Vagina (tissue), 2 donors: ENCODE results near the gene BRD8. TPM values are rescaled to one million over a fixed set of nuclear protein-coding genes. Genes with fewer than 3 reads are reported as not detected.

Experiments used
- DNase-seq, 2 donors: peaks; one replicate each; pipeline ENCODE4 v3.0.0-alpha.2; 2017; ENCODE audit errors: extremely low spot score in 2 of 2
- H3K27ac ChIP-seq: fragments of 200-600 bp; sonication (generic); one replicate; pipeline ENCODE4 v1.5.1; 2019
- H3K27me3 ChIP-seq: fragments of 200-600 bp; sonication (generic); one replicate; pipeline ENCODE4 v1.5.1; 2019
- H3K36me3 ChIP-seq, 2 donors: fragments of 200-600 bp; sonication (generic); one replicate each; pipeline ENCODE4 v1.5.1; 2017 to 2019
- H3K4me1 ChIP-seq: fragments of 200-600 bp; sonication (generic); one replicate; pipeline ENCODE4 v1.5.1; 2019
- H3K4me3 ChIP-seq, 2 donors: fragments of 200-600 bp; sonication (generic); 1 replicate in 1 of 2; 2 replicates in 1 of 2; pipeline ENCODE4 v1.5.1; 2016 to 2019
- H3K9me3 ChIP-seq: fragments of 200-600 bp; sonication (generic); one replicate; pipeline ENCODE4 v1.5.1; 2019
- POLR2A ChIP-seq, 2 donors: fragments of 450-650 bp; IDR thresholded peaks; one replicate each; pipeline ENCODE4 v1.6.1; 2017; ENCODE audit warnings: antibody characterized with exemption in 2 of 2, mild to moderate bottlenecking in 2 of 2, moderate library complexity in 2 of 2
- POLR2AphosphoS5 ChIP-seq, 2 donors: sonication (generic); formaldehyde crosslinking; IDR thresholded peaks; one replicate each; pipeline ENCODE4 v1.9.0; 2017; ENCODE audit warnings: antibody characterized with exemption in 2 of 2, mild to moderate bottlenecking in 2 of 2, low read depth in 1 of 2; ENCODE audit not compliant: insufficient read depth in 1 of 2
- intact Hi-C: fragments of 100-400 bp; cut with DNase I; formaldehyde crosslinking; loops from one replicate; pipeline ENCODE4 v1.15.1; 2023
- total RNA-seq: library from RNA; depleted of rRNA; stranded (reverse); fragments of >200 nt; gene quantifications from one replicate; pipeline ENCODE4 v1.2.3, GENCODE V29; 2016
- TF ChIP-seq, protein P1 (sequence below), 3 experiments: fragments of 450-650 bp in 2 of 3; fragments of 200-600 bp in 1 of 3; sonication (generic) in 1 of 3; IDR thresholded peaks; one replicate each; pipeline ENCODE4 v1.5.1; 2017 to 2019; ENCODE audit warnings: antibody characterized with exemption in 3 of 3, mild to moderate bottlenecking in 2 of 3, moderate library complexity in 2 of 3

The BRD8 gene, protein sequence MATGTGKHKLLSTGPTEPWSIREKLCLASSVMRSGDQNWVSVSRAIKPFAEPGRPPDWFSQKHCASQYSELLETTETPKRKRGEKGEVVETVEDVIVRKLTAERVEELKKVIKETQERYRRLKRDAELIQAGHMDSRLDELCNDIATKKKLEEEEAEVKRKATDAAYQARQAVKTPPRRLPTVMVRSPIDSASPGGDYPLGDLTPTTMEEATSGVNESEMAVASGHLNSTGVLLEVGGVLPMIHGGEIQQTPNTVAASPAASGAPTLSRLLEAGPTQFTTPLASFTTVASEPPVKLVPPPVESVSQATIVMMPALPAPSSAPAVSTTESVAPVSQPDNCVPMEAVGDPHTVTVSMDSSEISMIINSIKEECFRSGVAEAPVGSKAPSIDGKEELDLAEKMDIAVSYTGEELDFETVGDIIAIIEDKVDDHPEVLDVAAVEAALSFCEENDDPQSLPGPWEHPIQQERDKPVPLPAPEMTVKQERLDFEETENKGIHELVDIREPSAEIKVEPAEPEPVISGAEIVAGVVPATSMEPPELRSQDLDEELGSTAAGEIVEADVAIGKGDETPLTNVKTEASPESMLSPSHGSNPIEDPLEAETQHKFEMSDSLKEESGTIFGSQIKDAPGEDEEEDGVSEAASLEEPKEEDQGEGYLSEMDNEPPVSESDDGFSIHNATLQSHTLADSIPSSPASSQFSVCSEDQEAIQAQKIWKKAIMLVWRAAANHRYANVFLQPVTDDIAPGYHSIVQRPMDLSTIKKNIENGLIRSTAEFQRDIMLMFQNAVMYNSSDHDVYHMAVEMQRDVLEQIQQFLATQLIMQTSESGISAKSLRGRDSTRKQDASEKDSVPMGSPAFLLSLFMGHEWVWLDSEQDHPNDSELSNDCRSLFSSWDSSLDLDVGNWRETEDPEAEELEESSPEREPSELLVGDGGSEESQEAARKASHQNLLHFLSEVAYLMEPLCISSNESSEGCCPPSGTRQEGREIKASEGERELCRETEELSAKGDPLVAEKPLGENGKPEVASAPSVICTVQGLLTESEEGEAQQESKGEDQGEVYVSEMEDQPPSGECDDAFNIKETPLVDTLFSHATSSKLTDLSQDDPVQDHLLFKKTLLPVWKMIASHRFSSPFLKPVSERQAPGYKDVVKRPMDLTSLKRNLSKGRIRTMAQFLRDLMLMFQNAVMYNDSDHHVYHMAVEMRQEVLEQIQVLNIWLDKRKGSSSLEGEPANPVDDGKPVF
- 34.6 TPM for total RNA-seq

DNA sequence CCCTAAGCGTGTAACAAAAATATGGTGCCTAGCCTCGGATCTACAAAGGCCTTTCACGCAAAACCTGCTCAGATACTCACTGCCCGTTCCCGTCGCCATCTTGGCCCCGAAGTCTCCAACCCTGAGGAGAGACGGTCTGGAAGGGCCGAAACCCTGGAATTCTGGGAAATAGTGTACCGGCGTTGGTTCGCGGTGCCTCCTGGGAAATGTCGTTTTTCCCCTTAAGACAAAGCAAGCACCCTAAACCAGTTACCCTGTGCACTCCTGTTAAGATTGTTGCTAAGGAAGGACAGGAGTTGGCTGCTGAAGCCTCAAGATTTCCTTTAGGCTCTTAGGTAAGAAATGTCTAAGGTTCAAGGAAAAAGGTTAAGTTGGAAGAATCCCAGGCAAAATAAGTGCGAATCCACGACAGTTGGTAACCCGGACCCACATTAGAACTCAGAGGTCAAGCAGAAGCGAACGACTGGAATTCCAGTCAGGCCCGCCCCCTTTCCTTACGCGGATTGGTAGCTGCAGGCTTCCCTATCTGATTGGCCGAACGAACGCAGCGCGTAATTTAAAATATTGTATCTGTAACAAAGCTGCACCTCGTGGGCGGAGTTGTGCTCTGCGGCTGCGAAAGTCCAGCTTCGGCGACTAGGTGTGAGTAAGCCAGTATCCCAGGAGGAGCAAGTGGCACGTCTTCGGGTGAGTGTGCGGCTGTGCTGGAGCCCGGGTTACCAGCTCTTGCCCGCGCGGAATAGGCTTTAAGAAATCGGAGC is at the start of gene BRD8, which contains the start of gene KIF20A:
Gene BRD8, minus strand, starts transcription at position 115 of the 761 bp plus-strand sequence. Its CDS starts 16 bp downstream, at position 99.
Gene KIF20A, plus strand, starts transcription at position 597 of the 761 bp plus-strand sequence. CDS start 569 bp downstream, outside the sequence.
- TF ChIP-seq POLR2AphosphoS5 (IDR thresholded peaks at IDR 0.05; ENCODE audit: insufficient read depth in 1 of 2, low read depth in 1 of 2) (peak; percentile 60 to 99), POLR2A (IDR thresholded peaks at IDR 0.05) (peak in 1 of 2 donors; percentile 22)
- TF ChIP-seq, protein P1, sequence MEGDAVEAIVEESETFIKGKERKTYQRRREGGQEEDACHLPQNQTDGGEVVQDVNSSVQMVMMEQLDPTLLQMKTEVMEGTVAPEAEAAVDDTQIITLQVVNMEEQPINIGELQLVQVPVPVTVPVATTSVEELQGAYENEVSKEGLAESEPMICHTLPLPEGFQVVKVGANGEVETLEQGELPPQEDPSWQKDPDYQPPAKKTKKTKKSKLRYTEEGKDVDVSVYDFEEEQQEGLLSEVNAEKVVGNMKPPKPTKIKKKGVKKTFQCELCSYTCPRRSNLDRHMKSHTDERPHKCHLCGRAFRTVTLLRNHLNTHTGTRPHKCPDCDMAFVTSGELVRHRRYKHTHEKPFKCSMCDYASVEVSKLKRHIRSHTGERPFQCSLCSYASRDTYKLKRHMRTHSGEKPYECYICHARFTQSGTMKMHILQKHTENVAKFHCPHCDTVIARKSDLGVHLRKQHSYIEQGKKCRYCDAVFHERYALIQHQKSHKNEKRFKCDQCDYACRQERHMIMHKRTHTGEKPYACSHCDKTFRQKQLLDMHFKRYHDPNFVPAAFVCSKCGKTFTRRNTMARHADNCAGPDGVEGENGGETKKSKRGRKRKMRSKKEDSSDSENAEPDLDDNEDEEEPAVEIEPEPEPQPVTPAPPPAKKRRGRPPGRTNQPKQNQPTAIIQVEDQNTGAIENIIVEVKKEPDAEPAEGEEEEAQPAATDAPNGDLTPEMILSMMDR (IDR thresholded peaks at IDR 0.05): no peak
- Histone ChIP-seq H3K4me1 (peaks cover 25% of the 10 kb centered on the region), H3K27ac (peak within 1 kb of the TSS; percentile 86), H3K4me3 (peak within 1 kb of the TSS; percentile 72 to 94), H3K36me3 (peaks cover 0 to 18% of the 10 kb centered on the region in 2 donors), H3K9me3 (no peaks in the 10 kb centered on the region), H3K27me3 (no peaks in the 10 kb centered on the region)
- intact Hi-C loops: no loop called here
- DNase-seq: peak in 1 of 2 donors; percentile 96

DNA sequence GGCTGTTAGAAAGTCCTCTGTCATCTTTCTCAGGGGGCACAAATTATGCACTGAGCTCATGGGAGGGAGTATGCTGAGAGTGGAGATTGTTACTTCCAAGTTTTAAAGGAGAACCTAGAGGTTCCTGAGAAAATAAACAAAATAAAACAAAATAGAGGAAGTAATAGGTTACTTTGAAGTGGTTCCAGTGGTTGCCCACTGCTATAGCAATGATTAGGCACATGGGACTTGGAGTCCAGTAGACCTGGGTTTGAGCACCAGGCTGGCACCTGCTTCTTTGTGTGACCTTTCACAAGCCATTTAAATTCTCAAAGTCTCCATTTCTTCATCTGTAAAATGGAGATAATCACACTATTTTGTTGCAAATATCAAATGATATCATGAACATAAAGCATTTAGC is 48.5 kb upstream of the BRD8 start:
- Histone ChIP-seq H3K4me1 (no peaks in the 10 kb centered on the region), H3K4me3 (no peak overlapping the region), H3K27ac (no peak overlapping the region), H3K36me3 (no peaks in the 10 kb centered on the region), H3K9me3 (no peaks in the 10 kb centered on the region), H3K27me3 (no peaks in the 10 kb centered on the region)
- TF ChIP-seq POLR2A (IDR thresholded peaks at IDR 0.05) (no peak), POLR2AphosphoS5 (IDR thresholded peaks at IDR 0.05; ENCODE audit: insufficient read depth in 1 of 2, low read depth in 1 of 2) (no peak)
- TF ChIP-seq, protein P1 (IDR thresholded peaks at IDR 0.05): no peak
- DNase-seq: no peak
- intact Hi-C loops: no loop called here

DNA sequence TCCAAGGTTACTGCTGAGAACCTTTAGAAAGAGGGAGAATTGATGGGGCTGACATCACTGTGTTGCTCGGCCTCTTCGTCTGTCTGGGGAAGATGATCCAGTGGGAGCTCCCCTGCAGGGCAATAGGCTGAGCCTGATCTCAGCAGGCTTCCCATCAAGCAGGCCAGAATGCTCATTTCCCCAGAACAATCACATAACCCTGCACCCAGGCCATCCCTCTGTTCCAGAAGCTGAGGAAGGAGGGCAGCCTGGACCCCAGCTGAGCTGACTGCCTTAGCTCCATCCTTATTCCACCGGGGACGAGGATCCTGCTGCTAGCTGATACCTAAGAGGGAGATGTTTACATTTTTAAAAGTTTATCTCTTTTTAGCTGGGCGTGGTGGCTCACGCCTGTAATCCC is 46.3 kb upstream of the BRD8 start:
- Histone ChIP-seq H3K4me3 (no peak overlapping the region), H3K4me1 (no peaks in the 10 kb centered on the region), H3K36me3 (no peaks in the 10 kb centered on the region), H3K9me3 (no peaks in the 10 kb centered on the region), H3K27ac (no peak overlapping the region), H3K27me3 (no peaks in the 10 kb centered on the region)
- DNase-seq: no peak
- intact Hi-C loops: no loop called here
- TF ChIP-seq, protein P1 (IDR thresholded peaks at IDR 0.05): no peak
- TF ChIP-seq POLR2A (IDR thresholded peaks at IDR 0.05): no peak
- no peak for TF ChIP-seq POLR2AphosphoS5 (IDR thresholded peaks at IDR 0.05; ENCODE audit: insufficient read depth in 1 of 2, low read depth in 1 of 2)

DNA sequence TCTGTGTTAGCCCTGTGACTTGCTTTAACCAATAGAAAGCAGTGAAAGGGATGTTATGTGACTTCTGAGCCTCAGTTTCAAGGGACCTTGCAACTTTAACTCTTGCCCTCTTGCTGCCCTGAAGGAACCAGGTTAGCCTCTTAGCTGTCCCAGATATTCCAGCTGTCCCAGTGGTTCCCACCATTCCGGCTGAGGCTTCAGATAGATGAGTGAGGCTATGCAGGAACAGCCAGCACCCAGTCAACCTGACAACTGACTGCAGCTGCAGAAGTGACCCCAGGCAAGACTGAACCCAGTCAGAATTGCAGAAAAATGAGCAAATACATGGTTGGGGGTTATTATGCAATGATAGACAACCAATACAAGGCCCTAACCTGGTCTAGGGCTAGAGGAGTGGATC is 45.1 kb upstream of the BRD8 start:
- Histone ChIP-seq H3K4me3 (no peak overlapping the region), H3K36me3 (no peaks in the 10 kb centered on the region), H3K9me3 (no peaks in the 10 kb centered on the region), H3K27me3 (no peaks in the 10 kb centered on the region), H3K4me1 (no peaks in the 10 kb centered on the region), H3K27ac (no peak overlapping the region)
- DNase-seq: no peak
- intact Hi-C loops: no loop called here
- TF ChIP-seq, protein P1 (IDR thresholded peaks at IDR 0.05): no peak
- TF ChIP-seq POLR2AphosphoS5 (IDR thresholded peaks at IDR 0.05; ENCODE audit: insufficient read depth in 1 of 2, low read depth in 1 of 2): no peak
- TF ChIP-seq POLR2A (IDR thresholded peaks at IDR 0.05): no peak
